IPS-15b (cell line): ENCODE data around the gene PGM5.
"Not testable (repeated sequence)": the region's sequence is repeated elsewhere in the genome, so short reads cannot be mapped to it uniquely, and the experiment has no call there.

Experiments used
- H3K27me3 ChIP-seq: one replicate; pipeline ENCODE4 v1.6.1; 2013; ENCODE audit warnings: low read length; ENCODE audit not compliant: control insufficient read depth, insufficient read depth
- H3K36me3 ChIP-seq: one replicate; pipeline ENCODE4 v1.6.1; 2013; ENCODE audit warnings: low read length; ENCODE audit not compliant: control insufficient read depth, insufficient read depth
- H3K4me1 ChIP-seq: one replicate; pipeline ENCODE4 v1.6.1; 2013; ENCODE audit warnings: mild to moderate bottlenecking, low read length; ENCODE audit not compliant: control insufficient read depth, insufficient read depth
- H3K4me3 ChIP-seq: one replicate; pipeline ENCODE4 v1.5.1; 2013; ENCODE audit warnings: low read depth, low read length
- H3K9ac ChIP-seq: one replicate; pipeline ENCODE4 v1.6.1; 2013; ENCODE audit warnings: low read depth, mild to moderate bottlenecking, low read length
- H3K9me3 ChIP-seq: one replicate; pipeline ENCODE4 v1.6.1; 2013; ENCODE audit warnings: mild to moderate bottlenecking, low read length; ENCODE audit not compliant: control insufficient read depth, insufficient read depth

PGM5 gene

DNA sequence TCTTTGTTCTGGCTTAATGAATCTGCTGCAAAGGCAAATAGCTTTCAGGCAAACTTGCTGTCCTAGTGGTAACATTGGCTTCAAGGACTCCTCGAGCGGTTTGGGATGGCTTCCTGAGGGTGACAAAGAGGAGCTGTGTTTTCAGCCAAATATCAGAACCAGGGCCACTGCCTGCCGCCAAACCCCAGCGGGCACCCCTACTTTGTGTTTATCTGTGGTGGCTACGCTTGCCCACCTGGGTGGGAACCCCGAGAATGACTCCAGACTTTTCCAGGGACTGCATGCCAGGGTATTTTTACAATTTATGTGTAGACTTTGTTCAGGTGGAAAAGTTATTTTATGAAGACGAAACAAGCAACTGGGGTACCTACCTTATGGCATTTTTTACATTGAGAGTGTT lies 18.4 kb upstream of the PGM5 start:
- not testable (repeated sequence) for H3K27me3 ChIP-seq, H3K4me3 ChIP-seq, H3K9ac ChIP-seq, H3K9me3 ChIP-seq, H3K4me1 ChIP-seq, H3K36me3 ChIP-seq

DNA sequence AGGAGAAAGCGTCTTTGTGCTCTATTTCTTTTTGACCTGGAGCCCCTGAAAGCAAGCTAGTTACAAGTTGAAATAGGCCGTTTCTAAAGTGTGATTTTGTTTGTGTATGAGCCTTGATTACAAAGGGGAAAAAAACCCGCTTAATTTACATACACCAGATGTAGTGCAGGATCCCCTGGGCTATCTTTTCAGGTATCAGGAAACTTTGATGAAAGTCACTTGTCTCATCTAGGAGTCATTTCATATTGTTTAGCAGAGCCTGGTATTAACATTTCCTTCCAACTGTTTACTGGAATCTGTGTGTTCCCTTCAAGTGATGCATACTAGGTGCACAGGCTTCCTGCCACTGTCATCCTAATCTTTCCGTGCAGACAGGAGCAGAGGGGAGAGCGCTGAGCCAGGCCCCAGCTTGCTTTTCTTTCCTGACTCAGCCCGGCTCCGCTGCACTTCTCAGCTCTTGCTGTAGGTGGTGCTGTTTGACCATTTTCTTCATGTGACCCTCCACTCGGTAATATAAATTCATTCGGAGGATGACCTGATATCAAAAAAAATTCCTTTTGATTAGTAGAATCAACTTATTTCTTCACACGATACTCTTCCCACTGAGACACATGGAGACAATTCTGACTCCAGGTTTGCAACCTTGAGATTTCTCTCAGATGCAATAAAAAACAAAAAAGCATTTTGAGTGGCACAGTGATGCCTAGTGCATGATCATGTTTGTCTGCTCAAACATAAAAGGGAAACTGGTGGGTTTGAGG lies 14.0 kb upstream of the PGM5 start:
- not testable (repeated sequence) for H3K4me1 ChIP-seq, H3K9me3 ChIP-seq, H3K27me3 ChIP-seq, H3K4me3 ChIP-seq, H3K36me3 ChIP-seq, H3K9ac ChIP-seq

DNA sequence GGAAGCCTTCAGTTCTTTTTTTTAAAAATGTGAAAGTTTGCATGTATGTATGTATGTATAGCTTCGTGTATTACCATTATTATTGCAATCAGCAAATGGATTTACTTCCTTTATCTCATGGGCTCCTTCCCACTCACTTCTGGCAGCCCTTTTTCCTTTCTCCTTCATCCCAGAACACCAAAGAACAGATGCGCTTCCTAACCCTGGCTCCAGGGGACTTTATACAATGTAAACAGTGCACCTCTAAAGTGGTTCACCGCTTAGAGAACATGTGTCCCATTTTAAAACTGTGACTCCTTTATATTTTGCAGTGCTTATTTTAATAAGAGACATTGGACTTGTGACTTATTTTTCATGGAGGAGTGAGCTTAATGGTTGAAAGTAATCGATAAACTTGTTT lies 13.2 kb upstream of the PGM5 start:
- H3K4me3 ChIP-seq, H3K9me3 ChIP-seq, H3K4me1 ChIP-seq, H3K36me3 ChIP-seq, H3K9ac ChIP-seq, H3K27me3 ChIP-seq: not testable (repeated sequence)

DNA sequence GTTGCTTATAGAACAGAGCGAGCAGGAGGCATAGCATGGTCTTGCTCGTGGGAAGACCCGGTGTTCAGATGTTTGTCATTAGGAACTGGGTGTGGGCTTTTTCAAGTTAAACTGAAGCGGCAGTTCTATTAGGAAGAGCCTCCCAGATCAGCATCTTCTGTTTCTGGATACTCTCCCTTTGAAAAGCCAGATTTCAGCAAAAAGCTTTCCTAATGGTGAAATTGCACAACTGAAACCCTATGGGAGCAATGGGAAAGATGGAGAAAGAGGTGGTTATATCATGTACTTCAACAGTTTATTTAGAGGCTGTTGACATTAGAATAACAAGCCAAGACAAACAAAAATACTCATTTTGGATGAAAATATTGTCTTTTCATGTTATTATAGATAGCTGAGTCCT lies 12.4 kb upstream of the PGM5 start:
- H3K36me3 ChIP-seq, H3K4me3 ChIP-seq, H3K9me3 ChIP-seq, H3K4me1 ChIP-seq, H3K27me3 ChIP-seq, H3K9ac ChIP-seq: not testable (repeated sequence)

DNA sequence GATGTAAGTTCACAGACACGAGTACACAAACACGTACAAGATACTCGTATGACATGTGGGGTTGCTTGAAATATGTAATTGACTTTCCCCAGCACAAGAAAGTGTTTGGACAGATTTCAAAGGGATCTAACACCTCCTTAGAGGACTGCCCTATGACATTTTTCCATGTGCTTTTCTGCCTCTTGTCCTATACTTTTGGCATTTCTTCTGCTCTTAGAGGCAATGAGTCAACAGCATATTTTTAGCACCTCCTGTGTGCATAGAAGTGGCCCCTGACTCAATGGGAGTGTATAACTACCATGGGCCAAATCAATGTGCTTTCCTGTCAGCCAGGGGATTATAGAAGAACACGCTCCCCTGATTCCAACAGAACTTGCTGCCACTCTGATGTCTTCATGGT lies 4.7 kb upstream of the PGM5 start:
- peaks cover 39% of the 10 kb centered on the region for H3K27me3 ChIP-seq
- not testable (repeated sequence) for H3K36me3 ChIP-seq, H3K9ac ChIP-seq, H3K4me3 ChIP-seq, H3K9me3 ChIP-seq, H3K4me1 ChIP-seq

DNA sequence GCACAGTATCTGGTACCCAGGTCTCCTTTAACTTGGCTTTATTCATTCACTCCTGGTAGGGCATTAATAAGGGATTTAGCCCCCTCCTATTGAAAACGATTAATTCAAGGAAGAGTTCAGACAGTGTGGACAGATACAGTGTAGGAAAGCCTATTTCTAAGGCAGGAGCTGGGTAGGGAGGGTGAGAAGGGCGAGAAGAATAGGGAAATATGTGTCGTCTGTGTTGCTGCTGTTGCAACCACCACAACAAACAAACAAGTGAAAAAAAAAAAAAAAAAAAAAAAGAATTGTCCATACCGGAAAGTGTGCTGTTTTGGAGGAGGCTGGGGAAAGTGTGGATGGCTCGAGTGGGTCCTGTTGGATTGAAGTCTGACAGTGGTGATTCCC lies 425 bp upstream of the PGM5 start:
- H3K9ac ChIP-seq, H3K9me3 ChIP-seq, H3K4me3 ChIP-seq, H3K4me1 ChIP-seq, H3K36me3 ChIP-seq: not testable (repeated sequence)
- H3K27me3 ChIP-seq, result peaks cover 62% of the 10 kb centered on the region

DNA sequence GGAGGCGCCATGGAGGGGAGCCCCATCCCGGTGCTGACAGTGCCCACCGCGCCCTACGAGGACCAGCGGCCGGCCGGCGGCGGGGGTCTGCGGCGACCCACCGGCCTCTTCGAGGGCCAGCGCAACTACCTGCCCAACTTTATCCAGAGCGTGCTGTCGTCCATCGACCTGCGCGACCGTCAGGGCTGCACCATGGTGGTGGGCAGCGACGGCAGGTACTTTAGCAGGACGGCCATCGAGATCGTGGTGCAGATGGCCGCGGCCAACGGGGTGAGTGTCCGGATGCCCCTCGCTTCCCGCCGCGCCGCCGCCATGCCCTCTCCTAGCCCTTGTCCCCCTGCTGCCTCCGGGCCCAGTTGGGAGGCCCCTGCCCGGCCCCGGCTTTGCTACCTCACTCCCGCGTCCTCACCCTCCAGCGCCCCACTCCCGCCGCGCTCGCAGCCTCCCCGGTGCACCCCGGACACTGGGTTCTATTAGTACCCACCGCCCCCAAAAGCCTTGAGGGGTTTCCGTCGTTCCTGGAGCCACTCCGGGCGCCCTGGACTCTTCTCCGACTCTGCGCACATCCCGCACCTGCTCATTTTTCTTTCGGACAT lies 806 bp downstream of the PGM5 start:
- H3K4me3 ChIP-seq, result peak overlapping the region; percentile 30
- not testable (repeated sequence) for H3K9me3 ChIP-seq, H3K36me3 ChIP-seq, H3K9ac ChIP-seq, H3K4me1 ChIP-seq
- H3K27me3 ChIP-seq, result peaks cover 55% of the 10 kb centered on the region

DNA sequence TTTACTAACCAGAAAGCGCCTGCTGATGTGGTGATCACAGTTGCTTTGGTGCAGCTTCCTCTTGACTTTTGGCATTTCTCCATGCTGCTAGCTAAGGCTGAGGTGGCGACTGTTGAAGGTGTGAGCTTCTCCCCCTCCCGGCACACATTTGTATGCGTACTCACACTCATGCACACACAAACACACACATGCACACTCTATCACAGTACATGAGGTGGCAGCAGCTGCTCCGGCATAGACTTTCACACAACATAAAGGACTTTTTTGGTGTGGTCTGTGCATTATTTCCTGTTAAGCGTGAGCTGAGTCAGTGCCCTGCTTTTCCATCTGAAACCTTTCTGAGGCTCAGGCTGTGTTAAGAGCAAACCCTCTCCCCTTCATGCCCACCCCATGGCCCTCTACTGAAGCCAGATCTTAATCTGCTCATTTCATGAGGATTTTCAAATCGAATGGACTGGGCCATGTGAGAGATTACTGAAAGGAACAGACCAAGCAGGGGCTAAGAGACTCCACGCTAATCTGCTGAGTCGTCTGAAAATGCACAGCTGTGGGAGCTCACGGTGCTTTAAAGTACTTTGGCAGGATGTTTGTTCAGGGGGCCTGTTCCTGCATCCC lies 10.6 kb downstream of the PGM5 start:
- not testable (repeated sequence) for H3K4me3 ChIP-seq, H3K27me3 ChIP-seq, H3K4me1 ChIP-seq, H3K36me3 ChIP-seq, H3K9ac ChIP-seq, H3K9me3 ChIP-seq

DNA sequence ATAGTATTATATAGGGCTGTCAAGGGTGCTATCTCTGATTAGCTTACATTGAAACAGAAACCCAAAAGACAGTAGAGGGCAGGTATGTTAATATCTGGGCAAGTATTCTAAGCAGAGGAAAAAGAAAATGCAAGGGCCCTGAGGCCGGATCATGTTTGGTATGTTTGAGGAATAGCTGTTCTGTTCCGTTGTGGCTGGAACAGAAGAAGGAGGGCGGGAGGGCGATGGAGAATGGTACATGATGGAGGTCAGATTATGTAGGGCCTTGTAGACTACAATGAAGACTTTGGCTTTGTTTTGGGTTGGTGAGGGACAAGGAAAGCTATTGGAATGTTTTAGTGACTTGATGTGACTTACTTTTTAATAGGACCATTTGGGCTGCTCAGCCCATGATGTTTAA lies 19.4 kb downstream of the PGM5 start:
- not testable (repeated sequence) for H3K4me3 ChIP-seq, H3K36me3 ChIP-seq, H3K27me3 ChIP-seq, H3K9ac ChIP-seq, H3K9me3 ChIP-seq, H3K4me1 ChIP-seq

DNA sequence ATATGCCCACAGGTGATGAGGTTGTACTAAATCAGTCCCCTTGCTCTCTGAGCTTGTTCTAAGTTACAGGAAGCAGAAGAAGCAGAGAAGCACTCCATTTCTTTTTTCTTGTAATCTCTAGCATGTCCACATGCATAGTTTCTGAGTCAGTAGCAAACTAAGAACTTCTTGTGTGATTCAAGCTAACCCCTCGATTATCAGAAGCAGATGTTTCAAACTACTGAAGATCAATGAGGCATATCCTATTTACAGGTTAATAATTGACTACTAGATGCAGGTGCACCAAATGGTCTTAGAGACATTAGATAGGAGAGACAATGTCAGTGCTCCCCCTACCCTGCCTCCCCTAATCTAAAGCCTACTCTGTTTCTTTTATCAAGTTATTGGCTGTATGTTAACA lies 21.3 kb downstream of the PGM5 start:
- H3K27me3 ChIP-seq, H3K4me1 ChIP-seq, H3K9me3 ChIP-seq, H3K36me3 ChIP-seq, H3K4me3 ChIP-seq, H3K9ac ChIP-seq: not testable (repeated sequence)

DNA sequence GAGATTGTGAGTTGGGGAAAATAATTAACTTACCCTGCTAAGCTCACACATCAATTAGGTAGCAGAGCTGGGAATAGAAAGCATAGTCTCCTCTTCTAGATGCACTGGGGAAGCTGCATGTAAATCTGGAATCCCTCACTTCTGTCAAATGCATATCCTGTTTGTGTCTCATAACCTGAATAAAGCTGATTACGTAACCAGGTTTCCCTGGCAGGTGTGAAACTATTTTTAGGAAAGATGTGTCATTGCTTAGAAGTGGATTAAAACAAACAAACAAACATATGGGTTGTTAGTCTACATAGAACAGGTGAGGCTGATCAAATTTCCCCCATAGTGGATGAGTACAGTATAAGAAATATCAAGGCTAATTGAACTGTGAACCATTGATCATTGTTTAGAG lies 27.5 kb downstream of the PGM5 start:
- not testable (repeated sequence) for H3K4me3 ChIP-seq, H3K36me3 ChIP-seq, H3K9ac ChIP-seq, H3K27me3 ChIP-seq, H3K4me1 ChIP-seq, H3K9me3 ChIP-seq

DNA sequence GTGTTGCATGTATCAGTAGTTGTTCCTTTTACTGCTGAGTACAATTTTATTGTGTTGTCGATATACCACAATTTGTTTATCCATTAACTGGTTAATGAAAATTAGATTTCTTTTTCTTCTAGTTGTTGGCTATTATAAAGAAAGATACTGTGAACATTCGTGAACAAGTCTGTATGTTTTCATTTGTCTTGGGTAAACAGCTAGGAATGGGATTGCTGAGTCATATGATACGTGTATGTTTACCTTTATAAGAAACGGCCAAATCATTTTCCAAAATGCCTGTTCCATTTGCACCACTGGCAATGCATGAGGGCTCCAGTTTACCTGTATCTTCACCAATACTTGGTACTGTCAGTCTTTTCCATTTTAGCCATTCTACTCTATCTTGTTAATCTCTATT lies 33.1 kb downstream of the PGM5 start:
- not testable (repeated sequence) for H3K27me3 ChIP-seq, H3K4me1 ChIP-seq, H3K36me3 ChIP-seq, H3K4me3 ChIP-seq, H3K9me3 ChIP-seq, H3K9ac ChIP-seq
